ENCODE data around the gene DEGS2.

Gene DEGS2

GRCh38 chr14:100119251-100119650 lies 40.2 kb downstream of the DEGS2 start:
- in situ Hi-C loops (cut with MboI; ENCODE audit: low pct_unique_long_range_greater_than_20kb, low sequenced_read_pairs): no loop called here
- no peak for DNase-seq

- in situ Hi-C loops (cut with MboI; ENCODE audit: low pct_unique_long_range_greater_than_20kb, low sequenced_read_pairs): no loop called here
- DNase-seq: no peak
Measured at GRCh38 chr14:100118396-100119011, 40.9 kb downstream of the DEGS2 start.

- in situ Hi-C loops (cut with MboI; ENCODE audit: low pct_unique_long_range_greater_than_20kb, low sequenced_read_pairs): no loop called here
Measured at GRCh38 chr14:100117633-100118395, 41.6 kb downstream of the DEGS2 start.

GRCh38 chr14:100117026-100117425 lies 42.4 kb downstream of the DEGS2 start:
- in situ Hi-C loops (cut with MboI; ENCODE audit: low pct_unique_long_range_greater_than_20kb, low sequenced_read_pairs): no loop called here
- DNase-seq: no peak

More at GRCh38 chr14:100117633-100118395, 41.6 kb downstream of the DEGS2 start:
- no peak for DNase-seq

GRCh38 chr14:100116134-100116533 lies 43.3 kb downstream of the DEGS2 start:
- in situ Hi-C loops (cut with MboI; ENCODE audit: low pct_unique_long_range_greater_than_20kb, low sequenced_read_pairs): no loop called here
- no peak for DNase-seq

GRCh38 chr14:100115726-100116125 lies 43.7 kb downstream of the DEGS2 start:
- no peak for DNase-seq
- in situ Hi-C loops (cut with MboI; ENCODE audit: low pct_unique_long_range_greater_than_20kb, low sequenced_read_pairs): no loop called here

- in situ Hi-C loops (cut with MboI; ENCODE audit: low pct_unique_long_range_greater_than_20kb, low sequenced_read_pairs): no loop called here
- no peak for DNase-seq
Measured at GRCh38 chr14:100115236-100115635, 44.2 kb downstream of the DEGS2 start.

- in situ Hi-C loops (cut with MboI; ENCODE audit: low pct_unique_long_range_greater_than_20kb, low sequenced_read_pairs): no loop called here
Measured at GRCh38 chr14:100114109-100114765, 45.2 kb downstream of the DEGS2 start.

GRCh38 chr14:100111931-100112704 lies 47.3 kb downstream of the DEGS2 start:
- DNase-seq: no peak
- in situ Hi-C loops (cut with MboI; ENCODE audit: low pct_unique_long_range_greater_than_20kb, low sequenced_read_pairs): no loop called here

More at GRCh38 chr14:100114109-100114765, 45.2 kb downstream of the DEGS2 start:
- DNase-seq: no peak

- no peak for DNase-seq
- in situ Hi-C loops (cut with MboI; ENCODE audit: low pct_unique_long_range_greater_than_20kb, low sequenced_read_pairs): no loop called here
Measured at GRCh38 chr14:100110816-100111215, 48.6 kb downstream of the DEGS2 start.

- DNase-seq: no peak
- in situ Hi-C loops (cut with MboI; ENCODE audit: low pct_unique_long_range_greater_than_20kb, low sequenced_read_pairs): no loop called here
Measured at GRCh38 chr14:100109594-100109955, 49.9 kb downstream of the DEGS2 start.

- DNase-seq: no peak
- in situ Hi-C loops (cut with MboI; ENCODE audit: low pct_unique_long_range_greater_than_20kb, low sequenced_read_pairs): no loop called here
Measured at GRCh38 chr14:100108840-100109593, 50.4 kb downstream of the DEGS2 start.

GRCh38 chr14:100108042-100108825 lies 51.2 kb downstream of the DEGS2 start:
- in situ Hi-C loops (cut with MboI; ENCODE audit: low pct_unique_long_range_greater_than_20kb, low sequenced_read_pairs): no loop called here
- peak; percentile 84 for DNase-seq

- in situ Hi-C loops (cut with MboI; ENCODE audit: low pct_unique_long_range_greater_than_20kb, low sequenced_read_pairs): no loop called here
- DNase-seq: peak; percentile 36
Measured at GRCh38 chr14:100107236-100107635, 52.2 kb downstream of the DEGS2 start.

- DNase-seq: no peak
- in situ Hi-C loops (cut with MboI; ENCODE audit: low pct_unique_long_range_greater_than_20kb, low sequenced_read_pairs): no loop called here
Measured at GRCh38 chr14:100106250-100107112, 53.0 kb downstream of the DEGS2 start.

- no peak for DNase-seq
- in situ Hi-C loops (cut with MboI; ENCODE audit: low pct_unique_long_range_greater_than_20kb, low sequenced_read_pairs): no loop called here
Measured at GRCh38 chr14:100105357-100106169, 53.9 kb downstream of the DEGS2 start.
